Mucosa of gallbladder (tissue), 1 donor: ENCODE results near the gene TIGD6. TPM values are rescaled to one million over a fixed set of nuclear protein-coding genes. Genes with fewer than 3 reads are reported as not detected.

Experiments used
- total RNA-seq: library from RNA; stranded (reverse); gene quantifications from one replicate; pipeline ENCODE4 v1.2.1, GENCODE V29; 2021
- donor health status: DM: no; HTN: no; CAD: no.

The TIGD6 gene
- total RNA-seq, 1 donor from 2014 or later, result 6.5 TPM

Other genes starting within 250 kb of the TIGD6 start
- gene PDE6A, start 55.9 kb downstream of the TIGD6 start, total RNA-seq, result not detected
- 8.7 TPM for gene SLC26A2, start 39.9 kb downstream of the TIGD6 start, total RNA-seq
- 29.6 TPM for gene HMGXB3, start 85 bp upstream of the TIGD6 start, total RNA-seq
- gene CSF1R, start 85.9 kb upstream of the TIGD6 start, total RNA-seq, result 91.9 TPM
- gene PDGFRB, start 155.2 kb upstream of the TIGD6 start, total RNA-seq, result 97.8 TPM
- 0.29 TPM for gene CDX1, start 166.1 kb upstream of the TIGD6 start, total RNA-seq
- not detected for gene SLC6A7, start 189.4 kb upstream of the TIGD6 start, total RNA-seq